Mucosa of rectum (tissue), 2 donors: Measurements from ENCODE around the gene PRKCA.

ENCODE experiments used
- H3K27ac ChIP-seq, 2 donors: one replicate each; pipeline ENCODE4 v1.7.0; 2013; ENCODE audit warnings: inconsistent platforms in 2 of 2, low read depth in 2 of 2, low read length in 2 of 2
- H3K27me3 ChIP-seq, 2 donors: one replicate each; pipeline ENCODE4 v1.7.0; 2013; ENCODE audit warnings: low read length in 2 of 2; ENCODE audit not compliant: control insufficient read depth in 2 of 2, insufficient read depth in 2 of 2
- H3K36me3 ChIP-seq, 2 donors: one replicate each; pipeline ENCODE4 v1.7.0; 2013; ENCODE audit warnings: low read length in 2 of 2; ENCODE audit not compliant: control insufficient read depth in 2 of 2, insufficient read depth in 2 of 2
- H3K4me1 ChIP-seq, 2 donors: one replicate each; pipeline ENCODE4 v1.7.0; 2013; ENCODE audit warnings: low read length in 2 of 2, mild to moderate bottlenecking in 1 of 2; ENCODE audit not compliant: control insufficient read depth in 2 of 2, insufficient read depth in 2 of 2
- H3K4me3 ChIP-seq, 2 donors: one replicate each; pipeline ENCODE4 v1.7.0; 2013; ENCODE audit warnings: low read length in 2 of 2
- H3K9ac ChIP-seq, 2 donors: one replicate each; pipeline ENCODE4 v1.7.0; 2013; ENCODE audit warnings: low read length in 2 of 2, low read depth in 1 of 2, mild to moderate bottlenecking in 1 of 2
- H3K9me3 ChIP-seq, 2 donors: one replicate each; pipeline ENCODE4 v1.7.0; 2013; ENCODE audit warnings: low read length in 2 of 2; ENCODE audit not compliant: control insufficient read depth in 2 of 2
- donor health status: healthy.
- donor health status: Normal muscosa, but diverticular disease.

Gene PRKCA

DNA sequence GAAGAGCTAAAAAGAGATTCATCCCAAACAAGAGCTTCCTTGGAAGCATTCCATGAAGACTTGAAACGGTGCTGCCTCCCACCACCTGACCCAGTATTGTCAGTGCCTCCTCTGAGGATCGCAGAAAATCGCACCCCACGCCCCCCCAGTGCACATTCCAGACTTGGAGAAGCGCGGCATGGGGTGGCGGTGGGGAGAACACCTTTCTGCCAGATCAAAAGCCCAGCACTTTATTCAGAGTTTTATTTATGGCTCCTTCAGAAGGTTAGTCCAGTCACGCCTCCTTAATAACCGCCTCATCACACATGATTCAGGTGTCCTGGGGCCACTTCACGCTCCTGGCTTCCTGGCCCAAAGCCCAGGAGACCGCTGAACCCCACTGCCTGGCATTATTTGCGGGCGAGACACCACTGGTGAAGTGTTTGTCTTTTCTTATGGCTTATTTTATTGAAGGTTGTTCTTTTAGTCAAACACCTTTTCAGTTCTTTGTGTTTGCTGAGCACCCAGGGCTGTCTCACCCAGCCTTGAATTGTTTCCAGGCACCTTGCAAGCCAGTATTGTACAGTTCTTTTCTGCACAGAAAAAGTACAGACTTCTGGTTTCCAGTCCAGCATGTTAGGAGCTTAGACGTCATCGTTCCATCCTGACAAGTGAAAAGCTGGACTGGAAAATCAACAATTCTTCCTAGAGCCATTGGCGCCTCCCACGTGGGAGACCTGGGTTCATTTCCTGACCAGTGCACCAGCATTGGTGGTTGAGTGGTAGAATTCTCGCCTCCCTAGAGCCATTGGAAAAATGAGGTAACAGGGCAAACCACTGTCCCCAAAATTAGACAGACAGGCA lies 452.9 kb downstream of the PRKCA start:
- Histone ChIP-seq H3K9ac (no peak overlapping the region), H3K9me3 (no peaks in the 10 kb centered on the region), H3K36me3 (peaks cover 0 to 7% of the 10 kb centered on the region in 2 donors), H3K27ac (no peak overlapping the region), H3K27me3 (no peaks in the 10 kb centered on the region), H3K4me1 (no peaks in the 10 kb centered on the region), H3K4me3 (no peak overlapping the region)

DNA sequence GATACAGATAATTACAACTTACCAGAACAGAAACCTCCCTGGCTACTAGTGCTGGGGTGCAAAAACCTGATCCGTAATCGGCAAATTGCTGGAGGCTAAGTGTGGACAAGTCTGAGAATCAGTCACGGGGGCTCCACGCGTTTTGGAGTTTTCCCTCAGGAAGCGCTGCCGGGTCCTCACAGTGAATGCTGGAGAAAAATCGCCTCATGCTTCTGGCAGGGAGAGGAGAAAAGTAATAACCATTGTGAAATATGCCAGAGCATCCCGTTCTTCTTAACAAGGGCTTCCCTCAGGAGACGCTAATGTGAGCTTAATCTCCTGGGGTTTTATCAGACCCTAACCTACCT lies 453.5 kb downstream of the PRKCA start:
- Histone ChIP-seq H3K4me3 (no peak overlapping the region), H3K36me3 (peaks cover 0 to 2% of the 10 kb centered on the region in 2 donors), H3K27me3 (no peaks in the 10 kb centered on the region), H3K9ac (no peak overlapping the region), H3K4me1 (no peaks in the 10 kb centered on the region), H3K9me3 (no peaks in the 10 kb centered on the region), H3K27ac (no peak overlapping the region)

DNA sequence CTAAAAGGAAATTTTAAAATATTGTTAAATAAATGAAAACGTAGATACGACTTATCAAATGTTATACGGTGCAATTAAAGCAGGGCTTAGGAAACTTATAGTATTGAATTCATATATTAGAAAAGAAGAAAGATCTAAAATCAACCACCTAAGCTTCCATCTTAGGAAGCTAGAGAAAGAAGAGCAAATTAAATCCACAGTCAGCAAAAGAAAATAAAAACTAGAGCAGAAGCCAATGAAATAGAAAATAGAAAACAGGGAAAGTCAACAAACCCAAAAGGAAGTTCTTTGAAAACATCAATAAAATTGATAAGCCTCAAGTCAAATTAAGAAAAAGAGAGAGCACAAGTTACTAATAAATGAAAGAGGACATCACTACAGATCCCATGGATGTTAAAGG lies 457.9 kb downstream of the PRKCA start:
- H3K4me3 ChIP-seq = no peak overlapping the region
- no peak overlapping the region for H3K27ac ChIP-seq
- H3K36me3 ChIP-seq = no peaks in the 10 kb centered on the region
- H3K9ac ChIP-seq = no peak overlapping the region
- no peaks in the 10 kb centered on the region for H3K4me1 ChIP-seq
- H3K9me3 ChIP-seq = no peaks in the 10 kb centered on the region
- no peaks in the 10 kb centered on the region for H3K27me3 ChIP-seq

DNA sequence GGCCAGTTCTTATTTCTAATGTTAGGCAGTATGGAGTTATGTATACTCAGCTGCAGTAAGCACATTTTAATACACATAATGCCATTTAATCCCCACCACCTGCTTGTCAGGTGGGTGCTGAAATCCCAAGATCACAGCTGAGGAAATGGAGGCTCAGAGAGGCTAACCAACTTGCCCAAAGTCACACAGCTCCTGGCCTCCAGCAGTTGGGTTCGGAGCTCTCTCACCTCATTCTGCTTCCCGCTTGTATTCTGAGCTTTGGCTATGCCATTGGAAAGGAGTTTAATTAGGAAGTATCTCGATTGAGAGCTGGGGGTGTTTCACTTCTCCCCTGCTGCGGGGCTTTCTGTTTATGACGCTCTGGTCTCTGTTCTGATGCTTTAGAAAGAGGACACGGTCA lies 459.9 kb downstream of the PRKCA start:
- no peak overlapping the region for H3K4me3 ChIP-seq

DNA sequence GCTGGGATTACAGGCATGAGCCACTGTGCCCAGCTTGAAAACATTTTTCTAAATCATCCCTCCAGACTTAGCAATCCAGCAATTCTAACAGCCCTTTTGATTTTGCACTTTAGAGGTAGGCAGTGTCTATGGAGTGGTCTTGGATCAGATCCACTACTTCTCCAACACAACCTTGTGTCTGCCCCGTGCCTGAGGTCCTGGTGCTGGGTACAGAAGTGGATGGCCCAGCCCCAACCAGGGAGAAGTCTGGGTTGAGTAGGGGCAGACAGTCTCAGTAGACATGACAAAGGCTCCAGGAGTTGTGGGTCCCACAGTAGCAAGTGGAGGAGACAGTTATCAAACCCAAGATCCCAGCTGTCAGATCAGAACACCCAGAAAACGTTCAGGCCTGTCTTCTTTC lies 460.6 kb downstream of the PRKCA start:
- H3K4me1 ChIP-seq = no peaks in the 10 kb centered on the region
- H3K9me3 ChIP-seq = no peaks in the 10 kb centered on the region
- H3K9ac ChIP-seq = no peak overlapping the region
- no peak overlapping the region for H3K4me3 ChIP-seq
- H3K27ac ChIP-seq = no peak overlapping the region
- H3K27me3 ChIP-seq = no peaks in the 10 kb centered on the region
- peaks cover 0 to 3% of the 10 kb centered on the region in 2 donors for H3K36me3 ChIP-seq

More for the DNA sequence above, 459.9 kb downstream of the PRKCA start:
- no peak overlapping the region for H3K9ac ChIP-seq
- no peaks in the 10 kb centered on the region for H3K36me3 ChIP-seq
- H3K27ac ChIP-seq = no peak overlapping the region
- no peaks in the 10 kb centered on the region for H3K4me1 ChIP-seq
- no peaks in the 10 kb centered on the region for H3K9me3 ChIP-seq
- H3K27me3 ChIP-seq = no peaks in the 10 kb centered on the region

DNA sequence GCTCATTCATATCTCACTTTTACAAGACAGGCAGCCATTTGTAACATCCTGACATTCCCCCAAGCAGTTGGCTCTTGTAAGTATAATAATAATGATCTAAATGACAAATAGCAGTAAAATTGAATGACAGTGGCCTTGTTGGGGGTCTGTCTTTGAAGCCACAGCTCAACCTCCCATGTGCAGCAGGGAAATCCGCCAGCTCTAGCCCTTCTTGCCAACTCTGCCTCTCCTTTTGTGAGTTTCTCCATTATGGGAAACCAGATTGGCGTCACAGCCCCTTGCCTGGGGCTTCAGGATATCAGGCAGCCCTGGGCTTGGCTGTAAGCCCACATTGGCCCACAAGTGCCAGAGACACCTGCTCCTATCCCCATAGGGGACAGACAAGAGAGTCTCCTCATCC lies 462.1 kb downstream of the PRKCA start:
- H3K4me1 ChIP-seq = no peaks in the 10 kb centered on the region
- H3K9me3 ChIP-seq = no peaks in the 10 kb centered on the region
- H3K27ac ChIP-seq = no peak overlapping the region
- H3K27me3 ChIP-seq = no peaks in the 10 kb centered on the region
- no peak overlapping the region for H3K9ac ChIP-seq
- peaks cover 0 to 3% of the 10 kb centered on the region in 2 donors for H3K36me3 ChIP-seq
- no peak overlapping the region for H3K4me3 ChIP-seq

DNA sequence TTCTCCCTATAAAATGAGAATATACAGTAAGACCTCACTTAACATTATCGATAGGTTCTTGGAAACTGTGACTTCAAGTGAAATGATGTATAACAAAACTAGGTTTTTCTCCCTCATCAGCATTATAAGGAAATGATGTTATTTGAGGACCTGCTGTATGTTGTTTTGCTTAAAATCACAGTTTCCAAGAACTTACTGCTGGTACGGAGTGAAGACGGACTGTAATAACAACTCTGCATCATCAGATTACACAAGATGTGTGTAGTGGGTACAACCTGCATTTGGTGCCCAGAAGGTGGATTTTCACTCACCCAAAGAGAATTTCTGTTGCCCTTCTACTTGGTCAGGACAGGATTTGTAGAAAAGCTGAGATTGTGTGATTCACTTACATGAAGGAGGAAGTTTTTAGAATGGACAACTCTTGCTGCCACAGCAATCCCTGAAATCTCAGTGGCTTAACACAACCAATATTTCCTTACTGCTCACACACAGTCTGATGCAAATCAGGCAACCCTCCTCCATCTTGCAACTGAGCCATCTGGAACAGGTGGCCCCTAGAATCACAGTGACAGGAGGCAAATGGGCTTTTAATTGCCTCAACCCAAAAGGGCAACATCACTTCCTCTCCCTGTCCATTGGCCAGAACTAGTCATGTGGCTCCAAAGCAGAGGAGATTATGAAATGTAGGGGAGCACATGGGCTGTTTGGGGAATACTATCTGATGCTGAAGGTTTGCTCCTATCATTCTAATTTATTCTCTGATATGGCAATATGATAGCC lies 464.9 kb downstream of the PRKCA start:
- Histone ChIP-seq H3K4me1 (no peaks in the 10 kb centered on the region), H3K9me3 (no peaks in the 10 kb centered on the region), H3K4me3 (no peak overlapping the region)

DNA sequence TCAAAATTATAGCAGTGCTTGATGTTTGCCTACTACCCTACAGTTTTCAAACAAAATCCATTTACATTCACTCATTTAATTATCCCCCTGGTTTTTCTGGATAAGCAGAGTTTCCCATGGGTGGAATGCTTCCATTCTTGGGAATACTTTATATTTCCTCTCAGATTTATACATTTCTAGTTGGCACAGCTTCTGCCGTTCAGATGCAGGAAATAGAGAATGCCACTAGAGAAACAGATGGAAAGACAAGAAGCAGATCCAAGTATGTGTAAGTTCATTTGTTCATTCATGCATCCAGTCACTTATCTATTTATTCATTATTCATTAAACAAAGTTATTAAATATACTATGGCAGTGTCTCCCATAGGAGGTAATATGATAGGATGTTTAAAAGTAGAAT lies 467.5 kb downstream of the PRKCA start:
- H3K9me3 ChIP-seq = no peaks in the 10 kb centered on the region
- peaks cover 11 to 17% of the 10 kb centered on the region in 2 donors for H3K36me3 ChIP-seq
- H3K27me3 ChIP-seq = no peaks in the 10 kb centered on the region
- no peak overlapping the region for H3K9ac ChIP-seq
- H3K4me3 ChIP-seq = no peak overlapping the region
- no peak overlapping the region for H3K27ac ChIP-seq
- no peaks in the 10 kb centered on the region for H3K4me1 ChIP-seq

More for the DNA sequence above, 464.9 kb downstream of the PRKCA start:
- no peak overlapping the region for H3K27ac ChIP-seq
- peaks cover 0 to 3% of the 10 kb centered on the region in 2 donors for H3K36me3 ChIP-seq
- H3K27me3 ChIP-seq = no peaks in the 10 kb centered on the region
- H3K9ac ChIP-seq = no peak overlapping the region

DNA sequence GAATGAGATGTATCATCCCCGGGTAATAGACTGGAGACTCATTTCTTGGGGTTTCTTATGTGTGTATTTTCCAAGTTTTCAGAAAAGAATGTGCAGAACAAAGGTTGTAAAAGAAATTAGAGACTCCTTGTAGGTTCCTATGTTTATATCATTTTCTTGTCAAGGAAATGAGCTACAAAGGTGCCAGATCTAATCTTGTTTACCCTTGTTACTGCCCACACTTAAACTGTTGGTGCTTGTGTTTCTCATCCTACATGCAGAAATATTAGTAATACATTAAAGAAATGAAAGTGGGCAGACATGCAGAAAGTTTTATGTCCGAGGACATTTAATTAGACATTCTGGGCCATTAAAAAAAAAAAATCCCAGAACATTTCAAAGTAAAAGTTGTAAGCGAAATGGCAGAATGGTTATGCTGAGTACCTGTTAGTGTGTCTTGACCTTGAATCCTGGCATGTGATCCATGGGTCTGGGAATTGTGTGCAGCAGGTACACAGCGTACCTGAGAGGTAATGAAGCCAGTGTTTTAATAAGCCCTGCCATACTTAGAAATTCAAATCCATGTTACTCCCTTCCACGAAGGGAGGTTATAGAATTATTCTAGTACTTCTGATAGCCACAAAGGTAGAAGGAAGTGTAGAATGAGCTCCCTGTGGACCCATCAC lies 469.9 kb downstream of the PRKCA start:
- no peak overlapping the region for H3K27ac ChIP-seq
- H3K4me1 ChIP-seq = no peaks in the 10 kb centered on the region
- H3K4me3 ChIP-seq = no peak overlapping the region
- no peaks in the 10 kb centered on the region for H3K27me3 ChIP-seq
- H3K9ac ChIP-seq = no peak overlapping the region
- peaks cover 11 to 20% of the 10 kb centered on the region in 2 donors for H3K36me3 ChIP-seq
- no peaks in the 10 kb centered on the region for H3K9me3 ChIP-seq

DNA sequence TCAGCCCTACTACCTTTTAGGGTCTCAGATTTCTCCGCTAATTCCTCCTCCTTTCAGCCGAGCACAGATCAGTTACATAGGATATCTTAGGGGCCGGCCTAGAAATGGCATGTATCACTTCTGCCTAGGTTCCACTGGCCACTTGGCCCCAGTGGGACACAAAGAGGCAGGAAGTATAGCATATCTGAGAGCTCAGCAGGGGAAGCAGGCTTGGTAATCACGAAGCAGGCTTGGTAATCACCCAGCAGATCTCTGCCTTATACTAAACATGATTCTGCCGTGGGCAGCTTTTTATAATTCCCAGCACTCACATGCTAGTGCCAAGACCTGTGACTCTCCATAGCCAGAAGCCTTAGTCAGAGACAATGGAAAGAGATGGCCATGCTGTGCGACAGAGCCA lies 472.9 kb downstream of the PRKCA start:
- no peaks in the 10 kb centered on the region for H3K9me3 ChIP-seq
- H3K4me1 ChIP-seq = no peaks in the 10 kb centered on the region
- no peak overlapping the region for H3K27ac ChIP-seq
- H3K36me3 ChIP-seq = peaks cover 11 to 17% of the 10 kb centered on the region in 2 donors
- no peak overlapping the region for H3K9ac ChIP-seq
- no peak overlapping the region for H3K4me3 ChIP-seq
- H3K27me3 ChIP-seq = no peaks in the 10 kb centered on the region
